Measurements from ENCODE around the gene KRT86.

- TF ChIP-seq, protein P1, sequence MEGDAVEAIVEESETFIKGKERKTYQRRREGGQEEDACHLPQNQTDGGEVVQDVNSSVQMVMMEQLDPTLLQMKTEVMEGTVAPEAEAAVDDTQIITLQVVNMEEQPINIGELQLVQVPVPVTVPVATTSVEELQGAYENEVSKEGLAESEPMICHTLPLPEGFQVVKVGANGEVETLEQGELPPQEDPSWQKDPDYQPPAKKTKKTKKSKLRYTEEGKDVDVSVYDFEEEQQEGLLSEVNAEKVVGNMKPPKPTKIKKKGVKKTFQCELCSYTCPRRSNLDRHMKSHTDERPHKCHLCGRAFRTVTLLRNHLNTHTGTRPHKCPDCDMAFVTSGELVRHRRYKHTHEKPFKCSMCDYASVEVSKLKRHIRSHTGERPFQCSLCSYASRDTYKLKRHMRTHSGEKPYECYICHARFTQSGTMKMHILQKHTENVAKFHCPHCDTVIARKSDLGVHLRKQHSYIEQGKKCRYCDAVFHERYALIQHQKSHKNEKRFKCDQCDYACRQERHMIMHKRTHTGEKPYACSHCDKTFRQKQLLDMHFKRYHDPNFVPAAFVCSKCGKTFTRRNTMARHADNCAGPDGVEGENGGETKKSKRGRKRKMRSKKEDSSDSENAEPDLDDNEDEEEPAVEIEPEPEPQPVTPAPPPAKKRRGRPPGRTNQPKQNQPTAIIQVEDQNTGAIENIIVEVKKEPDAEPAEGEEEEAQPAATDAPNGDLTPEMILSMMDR (IDR thresholded peaks at IDR 0.05; ENCODE audit: low read depth, low read length, poor library complexity, severe bottlenecking), result no peak
- no peak for TF ChIP-seq EZH2phosphoT487 (IDR thresholded peaks at IDR 0.05; ENCODE audit: borderline replicate concordance, low read length)
Measured at GRCh38 chr12:52331039-52331438, 56.6 kb downstream of the KRT86 start.
